Adrenal gland (tissue), 12 donors: ENCODE data around the gene ERC2. TPM values are rescaled to one million over a fixed set of nuclear protein-coding genes. Genes with fewer than 3 reads are reported as not detected.

Experiments used
- DNase-seq, 7 donors: peaks; one replicate each; pipeline ENCODE4 v3.0.0-alpha.2; 2019 to 2020
- H3K27ac ChIP-seq, 5 donors: fragments of 200-600 bp; sonication (generic) in 4 of 5; 1 replicate in 3 of 5; 2 replicates in 2 of 5; pipeline versions ENCODE4 v1.5.1 to v1.8.0; 2016 to 2020; ENCODE audit warnings: mild to moderate bottlenecking in 1 of 5
- H3K27me3 ChIP-seq: fragments of 200-600 bp; 2 replicates; pipeline ENCODE4 v1.8.0; 2021
- H3K36me3 ChIP-seq, 2 donors: fragments of 200-600 bp; replicated peaks in 1 of 2; 1 replicate in 1 of 2; 2 replicates in 1 of 2; pipeline versions ENCODE4 v1.5.1 to v1.8.0; 2018 to 2022
- H3K4me1 ChIP-seq, 2 donors: fragments of 200-600 bp; replicated peaks in 1 of 2; 1 replicate in 1 of 2; 2 replicates in 1 of 2; pipeline versions ENCODE4 v1.5.1 to v1.8.0; 2018 to 2021
- H3K4me3 ChIP-seq, 4 donors: fragments of 200-600 bp; sonication (generic) in 3 of 4; one replicate each; pipeline ENCODE4 v1.5.1; 2016 to 2018
- H3K9me3 ChIP-seq, 3 donors: fragments of 200-600 bp; sonication (generic) in 1 of 3; replicated peaks in 1 of 3; 1 replicate in 2 of 3; 2 replicates in 1 of 3; pipeline versions ENCODE4 v1.5.1 to v1.8.0; 2016 to 2021
- POLR2A ChIP-seq, 2 donors: fragments of 450-650 bp; IDR thresholded peaks; one replicate each; pipeline ENCODE4 v1.6.1; 2017; ENCODE audit warnings: antibody characterized with exemption in 2 of 2, mild to moderate bottlenecking in 2 of 2, moderate library complexity in 1 of 2
- WGBS, 4 donors: extraction: QIAGEN DNeasy Blood & Tissue Kit in 2 of 4; methylation state at CpG; one replicate each; pipeline versions ENCODE4 v1.1.5 to v1.1.7; 2013 to 2017; 5-methylcytosine and 5-hydroxymethylcytosine counted together
- intact Hi-C, 2 donors: fragments of 100-400 bp; cut with DNase I; formaldehyde crosslinking; loops; one replicate each; pipeline versions ENCODE4 v1.14.1 to v1.15.0; 2022 to 2023
- polyA plus RNA-seq, 3 donors: library from polyadenylated mRNA; stranded (reverse); fragments of 200-250 nt in 2 of 3; fragments of 350-450 nt in 1 of 3; fragmentation: Illumina TruSeq in 1 of 3; extraction: RNeasy Lipid Tissue Mini Kit (QIAGEN cat#74804) in 1 of 3; gene quantifications; one replicate each; pipeline ENCODE4 v1.2.3, GENCODE V29; 2013 to 2014
- total RNA-seq, 9 donors: library from RNA; depleted of rRNA in 4 of 9; stranded (reverse); fragments of >200 nt in 4 of 9; fragments of 120-200 nt in 1 of 9; fragmentation: NEBNext Ultra II Directional in 1 of 9; extraction: Animal tissue kit (Norgen Biotek cat#: 25700) in 1 of 9; gene quantifications; one replicate each; pipeline versions ENCODE4 v1.1.0 to v1.2.4, GENCODE V29; 2013 to 2023
- TF ChIP-seq, protein P1 (sequence below), 6 experiments: fragments of 450-650 bp in 4 of 6; fragments of 200-600 bp in 2 of 6; sonication (generic) in 1 of 6; IDR thresholded peaks; 1 replicate in 5 of 6; 2 replicates in 1 of 6; pipeline versions ENCODE4 v1.5.1 to v1.8.0; 2016 to 2021; ENCODE audit warnings: antibody characterized with exemption in 6 of 6, mild to moderate bottlenecking in 2 of 6, moderate library complexity in 1 of 6
- donor health status: healthy with polysubstance abuse.
- donor health status: Bipolar disorder and iron deficiency.
- donor health status: DM: yes; HTN: yes; CAD: no.
- donor health status: DM: no; HTN: no; CAD: no.
- donor health status: DM: no; HTN: no; CAD: no.
- donor health status: DM: yes; HTN: yes; CAD: no.

Gene ERC2
- total and polyA plus RNA-seq, 12 donors: 0.47 to 5.8 (median 1.5) TPM

DNA sequence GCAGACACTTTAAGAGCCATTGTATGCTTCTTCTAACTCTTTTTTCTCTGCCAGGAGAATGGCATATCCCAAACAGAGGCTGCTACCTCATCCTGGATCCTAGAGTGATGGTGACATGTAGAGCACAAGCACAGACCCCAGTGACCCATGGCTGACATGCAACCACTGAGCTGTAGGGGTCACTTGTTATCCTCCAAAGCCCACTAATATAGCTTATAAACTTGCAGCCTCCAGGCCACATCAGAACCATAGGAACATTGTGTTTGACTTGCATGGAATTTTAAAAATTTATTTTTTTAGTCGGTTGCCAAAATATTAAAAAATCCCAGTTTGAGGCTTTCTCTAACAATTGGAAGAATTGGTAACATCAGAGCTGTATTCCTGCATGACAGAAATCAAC is 698.2 kb downstream of the ERC2 start:
- Histone ChIP-seq H3K36me3 (no peaks in the 10 kb centered on the region), H3K9me3 (no peaks in the 10 kb centered on the region), H3K27ac (no peak overlapping the region), H3K4me3 (no peak overlapping the region), H3K4me1 (no peaks in the 10 kb centered on the region), H3K27me3 (no peaks in the 10 kb centered on the region)
- 68 to 83% (median 76%) methylated on average over 1 of the region's 1 CpG for WGBS, 4 donors
- intact Hi-C loops: no loop called here
- no peak for DNase-seq
- no peak for TF ChIP-seq POLR2A (IDR thresholded peaks at IDR 0.05)
- TF ChIP-seq, protein P1, sequence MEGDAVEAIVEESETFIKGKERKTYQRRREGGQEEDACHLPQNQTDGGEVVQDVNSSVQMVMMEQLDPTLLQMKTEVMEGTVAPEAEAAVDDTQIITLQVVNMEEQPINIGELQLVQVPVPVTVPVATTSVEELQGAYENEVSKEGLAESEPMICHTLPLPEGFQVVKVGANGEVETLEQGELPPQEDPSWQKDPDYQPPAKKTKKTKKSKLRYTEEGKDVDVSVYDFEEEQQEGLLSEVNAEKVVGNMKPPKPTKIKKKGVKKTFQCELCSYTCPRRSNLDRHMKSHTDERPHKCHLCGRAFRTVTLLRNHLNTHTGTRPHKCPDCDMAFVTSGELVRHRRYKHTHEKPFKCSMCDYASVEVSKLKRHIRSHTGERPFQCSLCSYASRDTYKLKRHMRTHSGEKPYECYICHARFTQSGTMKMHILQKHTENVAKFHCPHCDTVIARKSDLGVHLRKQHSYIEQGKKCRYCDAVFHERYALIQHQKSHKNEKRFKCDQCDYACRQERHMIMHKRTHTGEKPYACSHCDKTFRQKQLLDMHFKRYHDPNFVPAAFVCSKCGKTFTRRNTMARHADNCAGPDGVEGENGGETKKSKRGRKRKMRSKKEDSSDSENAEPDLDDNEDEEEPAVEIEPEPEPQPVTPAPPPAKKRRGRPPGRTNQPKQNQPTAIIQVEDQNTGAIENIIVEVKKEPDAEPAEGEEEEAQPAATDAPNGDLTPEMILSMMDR (IDR thresholded peaks at IDR 0.05): no peak

DNA sequence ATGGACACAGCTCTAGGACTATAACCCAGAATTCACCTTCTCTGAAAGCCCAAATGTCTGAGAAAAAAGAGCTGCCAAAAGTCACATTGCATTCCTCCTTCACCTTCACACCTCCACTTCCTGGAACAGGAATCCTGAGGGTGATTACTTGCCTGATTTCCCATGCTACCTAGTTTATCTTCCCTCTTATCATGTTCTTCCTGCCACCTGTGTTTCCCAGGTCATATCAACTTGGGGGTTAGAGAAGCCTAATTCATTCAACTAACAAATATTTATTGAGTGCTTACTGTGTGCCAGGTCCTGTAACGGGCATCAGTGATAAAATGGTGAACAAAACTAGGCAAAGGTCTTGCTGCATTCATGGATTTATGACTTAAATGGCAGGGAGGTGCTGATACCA is 701.5 kb downstream of the ERC2 start:
- H3K27ac ChIP-seq: no peak overlapping the region
- 0 to 96% (median 63%) methylated on average over 1 of the region's 1 CpG for WGBS, 4 donors
- no peaks in the 10 kb centered on the region for H3K9me3 ChIP-seq
- no peaks in the 10 kb centered on the region for H3K27me3 ChIP-seq
- no peaks in the 10 kb centered on the region for H3K4me1 ChIP-seq
- DNase-seq: no peak
- intact Hi-C loops: no loop called here
- H3K4me3 ChIP-seq: no peak overlapping the region
- H3K36me3 ChIP-seq: no peaks in the 10 kb centered on the region
- no peak for TF ChIP-seq POLR2A (IDR thresholded peaks at IDR 0.05)
- TF ChIP-seq, protein P1 (IDR thresholded peaks at IDR 0.05): no peak

GRCh38 chr3:55765906-55766701 is 702.2 kb downstream of the ERC2 start:
- no peaks in the 10 kb centered on the region for H3K4me1 ChIP-seq
- H3K27me3 ChIP-seq: no peaks in the 10 kb centered on the region
- no peaks in the 10 kb centered on the region for H3K9me3 ChIP-seq
- no peaks in the 10 kb centered on the region for H3K36me3 ChIP-seq
- DNase-seq: no peak
- H3K4me3 ChIP-seq: no peak overlapping the region
- intact Hi-C loops: no loop called here
- 91 to 94% (median 93%) methylated on average over 7 of the region's 7 CpGs for WGBS, 4 donors
- H3K27ac ChIP-seq: no peak overlapping the region
- TF ChIP-seq, protein P1 (IDR thresholded peaks at IDR 0.05): no peak
- TF ChIP-seq POLR2A (IDR thresholded peaks at IDR 0.05): no peak

DNA sequence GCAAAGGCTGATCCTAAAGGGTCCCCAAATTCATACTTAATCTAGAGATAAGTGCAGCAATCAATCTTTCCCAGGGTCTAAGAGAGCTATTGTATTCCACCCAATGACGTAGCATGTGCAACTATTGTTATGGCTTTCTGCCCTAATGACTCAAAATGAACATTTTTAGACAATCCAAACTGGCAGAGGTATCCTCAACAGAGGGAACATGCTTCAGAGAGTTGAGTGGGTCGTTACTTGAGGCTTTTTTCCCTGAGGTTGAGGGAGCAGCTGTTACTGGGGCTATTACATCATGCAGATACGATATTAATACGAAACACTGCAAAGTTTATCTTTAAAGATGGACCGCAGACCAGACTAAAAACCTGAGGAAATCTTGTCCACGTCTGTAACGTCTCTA is 702.9 kb downstream of the ERC2 start:
- H3K36me3 ChIP-seq: no peaks in the 10 kb centered on the region
- no peaks in the 10 kb centered on the region for H3K4me1 ChIP-seq
- 71 to 91% (median 80%) methylated on average over 7 of the region's 7 CpGs for WGBS, 4 donors
- H3K27me3 ChIP-seq: no peaks in the 10 kb centered on the region
- intact Hi-C loops: no loop called here
- no peak overlapping the region for H3K4me3 ChIP-seq
- H3K27ac ChIP-seq: no peak overlapping the region
- H3K9me3 ChIP-seq: no peaks in the 10 kb centered on the region
- TF ChIP-seq, protein P1 (IDR thresholded peaks at IDR 0.05): no peak
- no peak for TF ChIP-seq POLR2A (IDR thresholded peaks at IDR 0.05)
- no peak for DNase-seq
